AG04449 (cell line): ENCODE results near the gene ENOPH1.

Experiments used
- CTCF ChIA-PET: fragments of 350-600 bp; formaldehyde crosslinking; extraction: SDS; loops from one replicate; lab custom pipeline; 2021; ENCODE audit warnings: antibody characterized with exemption; lab: Yijun Ruan, JAX
- POLR2A ChIA-PET: fragments of 400-600, 350-600 bp; formaldehyde crosslinking; extraction: SDS; loops from one replicate; lab custom pipeline; 2020; ENCODE audit warnings: antibody characterized with exemption, inconsistent platforms; lab: Yijun Ruan, JAX
- DNase-seq: peaks from one replicate; pipeline ENCODE4 v3.0.0-alpha.2; 2010; ENCODE audit warnings: low read depth, low spot score
- H3K4me3 ChIP-seq: 2 replicates; pipeline ENCODE4 v1.5.1; 2011; ENCODE audit warnings: low read depth, mild to moderate bottlenecking, control low read depth, low read length
- TF ChIP-seq, protein P1 (sequence below): IDR thresholded peaks from one replicate; pipeline ENCODE4 v1.5.1; 2011; ENCODE audit warnings: mild to moderate bottlenecking, moderate library complexity, low read length, control low read depth, inconsistent platforms; ENCODE audit not compliant: insufficient read depth; ENCODE audit errors: missing control alignments

ENOPH1 gene

DNA sequence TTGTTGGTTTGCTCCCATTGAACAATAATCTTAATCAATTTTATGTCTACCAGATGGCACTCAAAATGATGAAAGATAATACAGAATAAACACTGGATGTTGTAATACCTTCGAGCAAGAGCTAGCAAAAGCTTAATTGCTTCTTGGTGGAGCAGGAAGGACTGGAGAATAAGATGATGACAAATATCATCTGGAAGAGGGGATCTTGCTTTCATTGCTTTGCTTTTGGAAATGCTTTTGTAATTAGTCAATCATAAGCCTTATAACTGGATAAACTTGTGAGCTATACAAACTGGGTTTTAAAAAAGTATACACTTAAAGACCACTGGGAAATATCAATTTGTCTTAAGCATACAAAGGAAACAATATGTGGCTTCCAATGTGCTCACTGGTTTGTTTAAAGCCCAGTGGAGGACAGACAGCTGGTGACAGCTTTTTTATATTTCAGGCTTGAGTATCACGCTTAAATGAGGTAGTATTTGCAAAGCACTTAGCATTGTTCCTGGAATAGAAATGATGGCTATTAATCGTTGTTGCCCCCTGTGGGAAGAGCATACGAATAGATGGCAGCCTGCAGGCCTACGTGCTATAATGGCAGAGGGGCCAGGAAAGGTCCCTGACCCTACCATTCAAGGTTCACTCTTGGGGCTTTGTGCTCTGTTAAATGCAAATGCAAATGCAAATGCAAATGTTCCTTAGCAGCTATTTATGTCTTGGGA lies 70.2 kb downstream of the ENOPH1 start:
- ChIA-PET POLR2A (no interaction called here), CTCF (interaction anchor here (0.8 to 1.8 kb wide), 3 partner anchors 10 to 239 kb away, joined by 5 read pairs; no protein-coding TSS in a partner anchor)
- no peak overlapping the region for H3K4me3 ChIP-seq
- TF ChIP-seq, protein P1, sequence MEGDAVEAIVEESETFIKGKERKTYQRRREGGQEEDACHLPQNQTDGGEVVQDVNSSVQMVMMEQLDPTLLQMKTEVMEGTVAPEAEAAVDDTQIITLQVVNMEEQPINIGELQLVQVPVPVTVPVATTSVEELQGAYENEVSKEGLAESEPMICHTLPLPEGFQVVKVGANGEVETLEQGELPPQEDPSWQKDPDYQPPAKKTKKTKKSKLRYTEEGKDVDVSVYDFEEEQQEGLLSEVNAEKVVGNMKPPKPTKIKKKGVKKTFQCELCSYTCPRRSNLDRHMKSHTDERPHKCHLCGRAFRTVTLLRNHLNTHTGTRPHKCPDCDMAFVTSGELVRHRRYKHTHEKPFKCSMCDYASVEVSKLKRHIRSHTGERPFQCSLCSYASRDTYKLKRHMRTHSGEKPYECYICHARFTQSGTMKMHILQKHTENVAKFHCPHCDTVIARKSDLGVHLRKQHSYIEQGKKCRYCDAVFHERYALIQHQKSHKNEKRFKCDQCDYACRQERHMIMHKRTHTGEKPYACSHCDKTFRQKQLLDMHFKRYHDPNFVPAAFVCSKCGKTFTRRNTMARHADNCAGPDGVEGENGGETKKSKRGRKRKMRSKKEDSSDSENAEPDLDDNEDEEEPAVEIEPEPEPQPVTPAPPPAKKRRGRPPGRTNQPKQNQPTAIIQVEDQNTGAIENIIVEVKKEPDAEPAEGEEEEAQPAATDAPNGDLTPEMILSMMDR = no peak
- no peak for DNase-seq

DNA sequence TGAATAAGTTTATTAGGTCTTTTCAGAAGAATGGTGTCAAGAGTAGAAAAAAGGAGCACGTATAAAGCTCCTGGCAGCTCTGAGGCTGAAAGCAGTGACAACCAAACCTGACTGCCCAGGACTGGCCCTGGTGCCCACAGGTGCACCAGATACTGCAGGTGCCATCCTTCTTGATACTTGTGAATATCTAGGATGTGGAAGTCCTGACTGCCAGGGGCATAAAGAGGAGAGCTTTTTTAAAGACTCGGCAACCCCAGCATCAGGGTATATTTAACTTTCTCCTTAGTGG lies 70.7 kb downstream of the ENOPH1 start:
- DNase-seq = no peak
- no peak overlapping the region for H3K4me3 ChIP-seq
- TF ChIP-seq, protein P1 = no peak
- POLR2A ChIA-PET = no interaction called here
- CTCF ChIA-PET = interaction anchor here (1.8 kb wide), 1 partner anchor 238 kb away, joined by 5 read pairs; no protein-coding TSS in a partner anchor

DNA sequence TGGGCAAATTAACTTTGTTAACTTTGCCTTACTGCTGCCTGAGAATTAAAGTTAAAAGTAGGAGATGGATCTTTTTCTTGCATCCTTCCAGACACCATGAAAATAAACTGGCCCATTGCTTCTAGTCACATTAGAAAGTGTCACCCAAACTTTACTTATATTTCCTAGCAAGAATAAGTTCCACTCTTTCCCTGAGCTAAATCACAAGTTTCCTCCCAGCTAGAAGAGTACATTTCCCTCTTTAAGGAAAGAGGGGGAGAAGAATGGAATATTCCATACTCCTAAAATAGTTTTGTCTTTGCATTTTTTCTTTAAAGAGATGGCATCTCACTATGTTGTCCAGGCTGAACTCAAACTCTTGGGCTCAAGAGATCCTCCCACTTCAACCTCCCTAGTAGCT lies 77.6 kb downstream of the ENOPH1 start:
- no peak overlapping the region for H3K4me3 ChIP-seq
- TF ChIP-seq, protein P1 = no peak
- POLR2A ChIA-PET = no interaction called here
- CTCF ChIA-PET = interaction anchor here (1.0 kb wide), 1 partner anchor 231 kb away, joined by 3 read pairs; no protein-coding TSS in a partner anchor
- DNase-seq = no peak

DNA sequence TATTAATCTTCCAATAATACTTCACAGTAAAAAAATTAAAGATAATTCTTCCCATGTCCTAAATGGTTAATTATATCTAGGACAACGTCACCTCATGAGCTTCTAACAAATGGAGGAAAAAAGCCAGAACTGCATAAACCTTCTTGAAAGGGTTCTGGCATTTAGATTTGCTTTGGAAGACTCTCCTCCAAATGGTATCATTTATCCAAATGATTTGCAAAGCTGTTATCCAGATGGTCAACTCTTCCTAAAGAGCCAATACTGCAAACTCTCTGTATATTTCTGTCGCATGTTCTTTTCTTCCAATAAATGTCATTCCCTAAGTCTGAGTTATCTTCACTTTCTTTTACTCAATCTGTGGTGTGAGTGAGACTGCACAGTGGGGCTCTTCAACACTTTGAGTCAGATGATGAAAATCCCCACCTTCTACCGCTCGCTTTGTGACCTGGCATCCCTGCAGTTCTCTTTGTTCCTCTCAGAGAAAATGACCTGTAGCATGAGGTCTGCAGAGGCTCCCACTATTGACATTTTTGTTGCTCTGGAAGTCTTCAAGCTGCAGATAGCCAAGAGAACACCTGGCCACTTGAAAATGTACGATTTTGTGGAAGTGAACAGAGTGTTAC lies 78.5 kb downstream of the ENOPH1 start:
- CTCF ChIA-PET = interaction anchor here (0.6 to 1.0 kb wide), 2 partner anchors 24 to 230 kb away, joined by 3 read pairs; no protein-coding TSS in a partner anchor
- H3K4me3 ChIP-seq = no peak overlapping the region
- POLR2A ChIA-PET = no interaction called here
- no peak for DNase-seq
- TF ChIP-seq, protein P1 = no peak

DNA sequence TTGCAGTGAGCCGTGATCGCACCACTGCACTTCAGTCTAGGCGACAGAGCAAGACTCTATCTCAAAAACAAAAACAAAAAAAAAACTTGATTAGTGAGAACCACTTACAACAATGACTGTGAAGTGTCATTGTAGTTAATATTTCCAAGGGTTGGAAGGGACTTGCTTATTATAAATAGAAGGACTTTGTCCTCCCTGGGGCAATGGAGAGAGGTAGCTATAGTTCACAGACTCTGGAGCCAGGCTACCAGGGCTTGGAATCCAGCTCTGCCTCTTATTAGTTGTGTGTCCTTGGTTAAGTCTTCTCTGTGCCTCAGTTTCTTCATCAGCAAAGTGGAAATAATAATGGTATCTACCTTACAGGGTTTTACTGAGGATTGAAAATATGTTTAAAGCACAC lies 79.8 kb downstream of the ENOPH1 start:
- TF ChIP-seq, protein P1 = no peak
- ChIA-PET CTCF (no interaction called here), POLR2A (no interaction called here)
- no peak overlapping the region for H3K4me3 ChIP-seq
- no peak for DNase-seq
